ENCODE measurements around the gene QPCTL.
"Not testable (repeated sequence)": the region's sequence is repeated elsewhere in the genome, so short reads cannot be mapped to it uniquely, and the experiment has no call there.

The QPCTL gene

DNA sequence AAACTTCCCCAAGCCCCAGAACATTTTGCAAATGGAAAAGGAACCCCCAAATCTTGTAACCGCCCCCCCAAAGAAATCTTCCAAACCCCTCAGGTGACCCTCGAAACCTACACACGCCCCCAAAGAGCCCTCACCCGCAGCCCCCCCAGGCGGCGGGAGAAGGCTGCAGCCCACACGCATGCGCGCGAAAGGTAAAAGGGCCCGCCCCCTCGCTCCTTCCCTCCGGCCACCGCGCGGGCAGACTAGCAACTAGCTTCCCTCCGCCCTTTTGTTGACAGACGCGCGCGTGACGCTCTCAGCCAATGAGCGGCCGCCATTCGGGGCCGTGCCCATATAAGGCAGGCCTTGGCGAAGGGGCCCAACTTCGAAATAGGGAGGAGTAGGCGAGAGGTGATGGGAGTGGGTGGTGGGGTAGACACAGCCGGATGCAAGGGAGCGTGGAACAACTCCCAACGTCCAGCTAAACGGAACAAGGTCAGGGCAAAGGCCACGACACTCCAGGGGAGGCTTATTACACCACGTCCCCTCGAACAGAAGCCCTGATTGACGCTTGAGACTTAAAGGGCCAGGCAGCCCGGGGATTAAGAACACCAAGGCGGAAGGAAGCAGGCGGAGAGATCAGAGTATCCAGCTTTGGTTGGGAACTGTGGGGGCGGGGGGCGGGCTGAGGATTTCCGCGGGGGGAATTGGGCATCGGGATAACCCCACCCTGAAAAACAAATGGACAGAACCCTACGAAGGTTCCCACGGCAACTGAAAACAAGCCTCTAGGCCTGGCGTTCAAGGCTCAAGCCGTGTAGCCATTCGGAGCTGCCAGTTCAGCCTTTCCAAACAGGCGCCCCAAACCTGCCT is 24.9 kb downstream of the QPCTL start:
- peak; percentile 99 for DNase-seq (ENCODE audit: low spot score)

DNA sequence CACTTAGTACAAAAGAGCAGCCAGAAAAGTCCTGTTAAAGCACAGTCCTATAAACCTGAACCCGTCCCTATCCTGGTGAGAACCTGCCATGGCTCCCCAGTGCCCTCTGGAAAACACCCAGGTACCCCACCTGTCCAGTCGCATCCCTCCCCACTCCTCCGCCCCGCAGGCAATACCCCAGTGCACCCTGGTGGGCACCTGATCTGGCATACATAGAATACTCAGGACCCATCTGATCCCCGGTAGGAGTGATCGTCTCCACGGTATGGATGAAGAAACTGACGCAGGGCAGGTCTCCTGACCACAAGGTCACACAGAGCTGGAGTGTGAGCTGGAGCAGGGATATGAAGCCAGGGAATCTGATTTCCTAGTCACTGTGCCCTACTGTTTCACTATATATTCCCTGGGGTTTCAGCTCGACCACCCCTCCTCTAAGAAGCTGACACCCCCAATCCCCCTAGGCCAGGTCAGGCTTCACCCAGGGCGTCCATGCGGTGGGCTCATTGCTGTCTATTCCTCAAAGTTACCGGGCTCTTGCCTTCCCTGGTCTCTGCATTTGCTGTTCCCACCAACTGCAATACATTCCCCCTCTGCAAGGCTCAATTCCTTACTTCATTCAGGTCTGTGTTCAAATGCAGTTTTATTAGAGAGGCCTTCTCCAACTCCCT is 25.7 kb downstream of the QPCTL start:
- no peak for DNase-seq (ENCODE audit: low spot score)

DNA sequence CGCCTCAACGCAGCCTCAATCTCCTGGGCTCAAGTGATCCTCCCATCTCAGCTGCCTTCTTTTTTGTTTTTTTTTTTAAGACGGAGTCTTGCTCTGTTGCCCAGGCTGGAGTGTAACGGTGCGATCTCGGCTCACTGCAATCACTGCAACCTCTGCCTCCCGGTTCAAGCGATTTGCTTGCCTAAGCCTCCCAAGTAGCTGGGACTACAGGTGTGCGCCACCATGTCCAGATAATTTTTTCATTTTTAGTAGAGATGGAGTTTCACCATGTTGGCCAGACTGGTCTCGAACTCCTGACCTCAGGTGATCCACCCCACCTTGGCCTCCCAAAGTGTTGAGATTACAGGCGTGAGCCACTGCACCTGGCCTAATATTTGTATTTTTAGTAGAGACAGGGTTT is 27.6 kb downstream of the QPCTL start:
- not testable (repeated sequence) for DNase-seq (ENCODE audit: low spot score)

DNA sequence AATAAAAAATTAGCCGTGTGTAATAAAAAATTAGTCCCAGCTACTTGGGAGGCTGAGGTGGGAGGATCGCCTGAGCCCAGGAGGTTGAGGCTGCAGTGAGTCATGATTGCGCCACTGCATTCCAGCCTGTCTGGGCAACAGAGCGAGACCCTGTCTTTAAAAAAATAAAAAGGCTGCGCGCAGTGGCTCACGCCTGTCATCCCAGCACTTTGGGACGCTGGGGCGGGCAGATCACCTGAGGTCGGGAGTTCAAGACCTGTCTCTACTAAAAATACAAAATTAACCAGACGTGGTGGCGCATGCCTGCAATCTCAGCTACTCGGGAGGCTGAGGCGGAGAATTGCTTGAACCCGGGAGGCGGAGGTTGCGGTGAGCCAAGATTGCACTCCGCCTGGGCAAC is 36.2 kb downstream of the QPCTL start:
- DNase-seq (ENCODE audit: low spot score) = not testable (repeated sequence)

DNA sequence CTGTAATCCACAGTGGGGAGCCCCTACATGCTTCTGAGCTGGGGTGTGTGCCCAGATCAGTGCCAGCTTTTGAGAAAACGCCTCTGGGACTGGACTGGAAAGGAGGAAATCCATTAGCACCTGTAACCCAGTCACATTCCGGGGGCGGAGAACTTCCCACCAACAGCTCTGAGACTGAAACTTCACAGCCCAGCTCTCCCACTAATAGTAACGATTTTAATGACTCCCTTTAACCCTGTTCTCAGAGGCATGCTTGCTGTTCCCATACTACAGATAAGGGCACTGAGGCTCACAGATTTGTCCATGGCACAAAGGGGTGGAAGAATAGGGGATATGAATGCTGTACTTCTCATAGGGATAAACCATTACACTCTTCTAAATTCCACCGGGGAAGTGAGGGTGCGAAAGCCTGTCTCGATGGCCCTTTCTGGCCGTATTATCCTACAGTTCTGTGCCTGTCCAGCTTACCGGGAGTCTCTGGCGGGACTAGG is 37.4 kb downstream of the QPCTL start:
- no peak for DNase-seq (ENCODE audit: low spot score)

DNA sequence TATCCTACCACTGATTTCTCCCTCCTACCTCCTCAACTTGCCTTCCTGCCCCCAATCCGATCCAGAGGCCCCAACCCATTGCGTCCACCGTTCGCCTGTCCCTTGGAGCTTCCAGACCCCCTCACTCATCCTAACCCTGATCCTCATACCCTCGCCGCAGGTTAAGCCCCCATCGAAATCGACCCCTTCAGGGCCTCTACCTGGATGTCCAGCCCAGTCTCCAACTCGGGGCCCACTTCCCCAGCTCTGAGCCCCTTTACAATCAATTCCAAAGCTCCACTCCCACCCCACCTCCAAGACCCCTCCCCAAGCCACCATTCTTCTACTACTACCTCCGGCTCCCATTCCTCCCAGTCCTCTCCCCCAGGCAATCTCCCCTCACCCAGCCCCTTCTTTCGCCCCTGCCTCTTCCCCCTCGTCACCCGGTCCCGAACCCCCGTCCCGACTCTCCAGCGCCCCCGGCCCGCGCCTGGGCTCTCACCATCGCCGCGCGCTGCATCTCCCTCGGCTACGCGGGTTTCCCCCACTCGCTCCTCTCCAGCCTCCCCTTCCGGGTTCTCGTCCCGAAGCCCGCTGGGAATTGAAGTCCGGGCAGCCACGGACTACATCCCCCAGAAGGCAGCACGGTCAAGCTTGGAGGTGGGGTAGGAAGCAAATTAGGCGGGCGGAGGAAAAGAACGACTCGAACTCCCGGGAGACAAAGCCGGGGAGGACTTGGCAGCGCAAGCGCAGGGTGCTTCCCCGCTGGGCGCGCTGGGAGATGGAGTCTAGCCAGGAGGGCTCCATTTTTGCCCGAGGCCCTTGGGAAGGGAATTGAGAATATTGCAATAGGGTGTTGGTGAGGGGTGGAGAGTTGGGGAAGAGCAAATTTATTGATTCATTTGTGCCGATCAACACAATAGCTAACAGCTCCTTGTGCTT is 38.2 kb downstream of the QPCTL start, which contains the start of gene FBXO46:
FBXO46 (minus strand) TSS at position 529 of the 921 bp plus-strand sequence. CDS start 17,401 bp downstream, outside the sequence.
- peak; percentile 95 for DNase-seq (ENCODE audit: low spot score)

DNA sequence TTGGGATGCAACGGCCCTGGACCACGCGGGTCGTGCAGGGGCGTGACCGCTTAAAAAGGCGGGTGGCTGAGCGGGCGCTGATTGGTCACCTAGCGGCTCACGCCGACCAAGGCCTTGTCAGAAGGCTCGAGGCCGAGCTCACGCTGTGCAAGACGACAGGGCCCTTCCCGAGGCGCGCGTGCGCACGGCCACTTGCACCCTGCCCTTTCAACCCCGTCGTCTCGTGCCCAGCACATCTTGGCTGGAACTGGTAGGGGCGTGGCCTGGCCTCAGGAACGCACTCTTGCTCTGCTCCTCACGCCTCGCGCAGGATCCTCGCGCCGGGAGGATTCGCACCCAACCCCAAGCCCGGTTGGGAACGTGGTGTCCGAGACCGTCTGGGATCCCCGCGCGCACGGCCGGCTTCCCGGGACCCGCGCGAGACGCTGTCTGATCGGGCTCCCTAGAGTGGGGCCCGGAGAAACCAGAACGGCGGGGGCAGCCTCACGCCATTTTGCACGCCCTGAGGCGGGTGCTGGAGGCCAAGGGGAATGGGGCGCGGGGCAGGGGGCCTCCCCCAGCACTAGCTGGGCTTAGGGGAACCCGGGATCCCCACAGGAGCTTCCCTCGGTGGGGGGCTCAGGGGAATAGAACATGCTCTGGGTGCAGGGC is 40.8 kb downstream of the QPCTL start, which contains the start of gene MEIOSIN:
MEIOSIN (plus strand) TSS at position 280 of the 651 bp plus-strand sequence. CDS start 1,938 bp downstream, outside the sequence.
- DNase-seq (ENCODE audit: low spot score) = no peak

DNA sequence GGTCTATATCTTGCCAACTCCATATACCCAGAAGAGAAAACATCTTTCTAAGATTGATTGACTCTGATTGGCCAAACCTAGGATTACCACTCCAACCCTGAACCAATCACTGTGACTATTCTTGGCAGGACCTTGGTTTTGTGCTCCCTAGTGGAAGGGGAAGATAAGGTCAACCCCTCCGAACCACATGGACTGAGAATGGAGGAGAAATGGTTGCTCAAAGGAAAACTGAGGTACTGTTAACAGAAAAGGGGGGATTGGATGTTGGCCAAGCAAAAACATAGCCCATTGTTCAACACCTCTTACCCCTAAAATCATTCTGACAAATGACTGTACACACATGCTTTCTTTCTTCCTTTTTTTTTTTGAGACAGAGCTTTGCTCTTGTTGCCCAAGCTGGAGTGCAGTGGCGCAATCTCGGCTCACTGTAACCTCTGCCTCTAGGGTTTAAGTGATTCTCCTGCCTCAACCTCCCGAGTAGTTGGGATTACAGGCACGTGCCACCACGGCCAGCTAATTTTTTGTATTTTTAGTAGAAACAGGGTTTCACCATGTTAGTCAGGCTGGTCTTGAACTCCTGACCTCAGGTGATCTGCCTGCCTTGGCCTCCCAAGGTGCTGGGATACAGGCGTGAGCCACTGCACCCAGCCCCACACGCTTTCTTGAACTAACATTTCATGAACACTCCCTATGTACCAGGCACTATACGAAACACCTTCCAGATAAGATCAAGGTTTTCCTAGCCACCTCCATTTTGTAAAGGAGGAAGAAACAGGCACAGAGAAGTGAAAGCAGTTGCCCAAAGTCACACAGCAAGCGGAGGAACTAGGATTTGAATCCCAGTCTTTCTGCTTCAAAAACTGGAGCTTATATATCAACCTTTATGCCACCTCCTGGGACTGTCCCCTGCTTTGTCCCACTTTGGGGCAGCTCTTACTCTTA is 47.3 kb downstream of the QPCTL start:
- DNase-seq (ENCODE audit: low spot score) = no peak

DNA sequence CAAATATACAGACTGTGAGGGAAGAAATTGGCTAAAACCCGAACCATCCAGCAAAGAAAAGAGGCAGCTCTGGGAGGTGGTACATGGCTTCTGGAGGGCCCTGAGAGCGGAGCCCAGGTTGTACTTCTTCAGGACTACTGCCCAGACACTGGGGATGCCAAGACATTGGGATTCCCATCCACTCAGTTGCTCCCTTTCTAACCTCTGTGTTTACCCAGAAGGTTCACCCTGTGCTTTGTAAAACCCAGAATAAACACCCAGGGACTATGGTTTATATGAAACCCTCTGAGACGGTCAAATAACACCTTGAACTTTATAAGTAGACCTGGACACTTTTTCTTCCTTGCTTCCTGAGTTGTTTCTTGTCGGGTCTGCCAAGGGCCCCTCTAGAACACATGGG is 50.5 kb downstream of the QPCTL start:
- DNase-seq (ENCODE audit: low spot score) = no peak

DNA sequence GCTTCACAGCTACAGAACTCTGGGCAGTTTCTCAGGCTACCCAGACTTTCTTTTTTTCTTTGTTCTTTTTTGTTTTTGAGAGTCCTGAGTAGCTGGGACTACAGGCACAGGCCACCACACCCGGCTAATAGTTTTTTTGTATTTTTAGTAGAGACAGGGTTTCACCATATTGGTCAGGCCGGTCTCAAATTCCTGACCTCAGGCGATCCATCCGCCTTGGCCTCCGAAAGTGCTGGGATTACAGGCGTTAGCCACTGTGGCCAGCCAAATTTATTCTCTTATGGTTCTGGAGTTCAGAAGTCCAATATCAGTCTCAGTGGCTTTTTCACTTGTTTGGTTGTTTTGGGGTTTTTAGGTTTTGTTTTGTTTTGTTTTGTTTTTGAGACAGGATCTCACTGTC is 53.1 kb downstream of the QPCTL start:
- DNase-seq (ENCODE audit: low spot score) = no peak

DNA sequence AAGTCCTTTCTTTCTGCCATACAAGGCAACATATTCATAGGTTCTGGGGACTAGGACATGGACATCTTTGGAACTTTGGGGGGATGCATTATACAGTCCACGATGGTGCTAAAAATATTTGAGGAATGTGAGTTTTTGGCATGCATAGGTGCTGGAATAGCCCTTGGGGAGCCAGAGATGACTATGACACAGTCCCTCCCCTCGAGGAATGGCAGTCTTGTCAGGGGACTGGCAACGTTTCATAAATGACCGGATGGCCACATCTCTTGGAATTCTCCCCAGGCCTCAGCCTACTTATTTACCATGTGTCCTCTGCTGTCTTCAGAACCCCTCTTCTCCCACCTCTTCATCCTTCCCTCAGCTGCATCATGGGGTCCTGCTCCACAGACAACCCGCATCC is 54.4 kb downstream of the QPCTL start:
- no peak for DNase-seq (ENCODE audit: low spot score)

DNA sequence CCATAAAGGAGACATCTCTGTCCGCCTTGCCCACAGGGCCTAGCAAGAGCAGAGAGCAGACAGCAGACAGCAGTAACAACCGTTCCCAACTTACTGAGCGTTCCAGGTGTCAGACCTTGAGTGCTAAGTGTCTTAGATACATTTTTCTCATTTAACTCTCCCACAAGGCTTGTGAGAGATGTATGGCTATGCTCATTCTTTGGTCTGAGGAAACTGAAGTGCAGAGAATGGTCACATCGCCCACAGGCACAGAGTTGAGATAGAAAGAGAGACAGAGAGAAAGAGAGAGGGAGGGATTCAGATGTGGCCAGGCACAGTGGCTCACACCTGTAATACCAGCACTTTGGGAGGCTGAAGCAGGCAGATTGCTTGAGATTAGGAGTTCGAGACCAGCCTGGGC is 55.0 kb downstream of the QPCTL start:
- DNase-seq (ENCODE audit: low spot score) = no peak

DNA sequence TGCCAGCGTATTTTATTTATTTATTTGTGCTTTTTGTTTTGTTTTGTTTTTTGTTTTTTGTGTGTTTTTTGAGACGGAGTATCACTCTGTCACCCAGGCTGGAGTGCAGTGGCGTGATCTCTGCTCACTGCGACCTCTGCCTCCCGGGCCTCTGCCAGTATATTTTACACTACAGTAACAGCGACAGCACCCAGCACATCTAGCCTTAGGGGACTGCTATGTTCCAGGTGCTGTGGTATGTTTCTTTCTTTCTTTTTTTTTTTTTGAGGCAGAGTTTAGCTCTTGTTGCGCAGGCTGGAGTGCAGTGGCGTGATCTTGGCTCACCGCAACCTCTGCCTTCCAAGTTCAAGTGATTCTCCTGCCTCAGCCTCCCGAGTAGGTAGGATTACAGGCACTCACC is 59.0 kb downstream of the QPCTL start:
- DNase-seq (ENCODE audit: low spot score) = not testable (repeated sequence)

DNA sequence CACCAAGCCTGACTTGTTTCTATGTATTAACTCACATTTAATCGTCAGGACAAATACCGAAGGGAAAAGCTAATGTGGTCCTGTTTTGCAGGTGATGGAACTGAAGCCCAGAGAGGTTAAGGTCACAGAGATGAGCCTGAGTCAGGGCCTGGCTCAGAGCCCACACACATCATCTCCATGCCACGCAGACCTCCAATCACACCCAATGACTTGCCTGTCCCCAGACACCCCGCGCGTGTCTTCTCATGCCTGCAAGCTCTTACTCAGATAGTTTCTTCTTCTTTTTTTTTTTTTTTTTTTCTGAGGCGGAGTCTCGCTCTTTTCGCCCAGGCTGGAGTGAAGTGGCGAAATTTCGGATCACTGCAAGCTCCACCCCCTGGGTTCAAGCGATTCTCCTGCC is 60.2 kb downstream of the QPCTL start:
- no peak for DNase-seq (ENCODE audit: low spot score)

DNA sequence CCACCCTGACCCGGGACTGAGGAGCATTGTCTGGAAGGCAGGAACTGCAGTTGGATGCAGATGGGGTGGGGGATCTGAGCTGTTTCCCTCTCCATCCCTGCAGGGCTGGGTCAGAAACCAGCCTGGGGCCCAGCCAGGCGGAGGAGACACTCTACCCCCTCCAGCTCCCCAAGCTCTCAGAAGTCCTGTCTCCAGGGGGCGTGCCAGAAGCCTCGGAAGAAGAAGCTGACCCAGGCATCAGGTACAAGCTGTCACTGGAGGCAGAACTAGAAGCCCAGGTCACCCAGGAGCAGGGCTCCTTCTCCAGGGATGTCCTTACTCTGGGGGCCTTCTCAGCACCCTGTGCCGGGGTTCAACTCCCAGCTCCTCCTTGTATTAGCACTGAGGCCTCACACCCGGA is 61.1 kb downstream of the QPCTL start:
- DNase-seq (ENCODE audit: low spot score) = no peak

Measured in kidney capillary endothelial cell (primary cell).